Left colon (tissue), 2 donors: ENCODE data around the gene CYB5R3. TPM values are rescaled to one million over a fixed set of nuclear protein-coding genes. Genes with fewer than 3 reads are reported as not detected.
A peak's percentile ranks its signal among the peaks of the same experiment; 100 is the strongest.
"Not testable (repeated sequence)": the region's sequence is repeated elsewhere in the genome, so short reads cannot be mapped to it uniquely, and the experiment has no call there.

Experiments used
- ATAC-seq: fragments of 200-7000 bp; cut with Tn5 transposase; one replicate; pipeline ENCODE4 v1.9.1; 2020; ENCODE audit warnings: mild to moderate bottlenecking, moderate library complexity
- DNase-seq, 2 donors: peaks; one replicate each; pipeline ENCODE4 v3.0.0-alpha.2; 2020
- intact Hi-C, 2 donors: fragments of 100-400 bp; cut with DNase I in 1 of 2; cut with micrococcal nuclease in 1 of 2; formaldehyde crosslinking; loops; one replicate each; pipeline versions ENCODE4 v1.11.2 to v1.14.0; 2022; cut with DNase I, micrococcal nuclease
- total RNA-seq, 2 donors: library from RNA; stranded (reverse); fragmentation: NEBNext Ultra II Directional; extraction: Animal tissue kit (Norgen Biotek cat#: 25700); gene quantifications; one replicate each; pipeline ENCODE4 v1.2.1, GENCODE V29; 2021
- donor health status: DM: no; HTN: no; CAD: no.
- donor health status: DM: yes; HTN: yes; CAD: no.

The CYB5R3 gene
- total RNA-seq, 2 donors from 2014 or later = 157 to 192 TPM

- no peak for ATAC-seq
- DNase-seq = no peak
- intact Hi-C loops = no loop called here
These were observed 64.7 kb downstream of the CYB5R3 start for GRCh38 chr22:42584364-42584940.

DNA sequence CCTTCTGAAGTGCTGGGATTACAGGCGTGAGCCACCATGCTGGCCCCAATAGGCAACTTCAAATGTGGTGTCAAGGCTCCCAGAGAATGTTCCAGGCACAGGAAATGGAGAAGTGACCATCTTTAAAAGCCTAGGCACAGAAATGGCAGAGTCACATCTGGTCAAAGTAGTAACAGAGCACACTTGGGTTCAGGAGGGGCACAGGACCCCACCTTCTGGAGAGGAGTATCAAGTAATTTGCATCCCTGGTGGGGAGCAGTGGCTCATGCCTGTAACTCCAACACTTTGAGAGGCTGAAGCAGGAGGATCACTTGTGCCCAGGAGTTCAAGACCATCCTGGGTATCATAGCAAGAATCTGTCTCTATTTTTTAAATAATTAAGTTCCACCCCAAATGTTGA lies 66.2 kb downstream of the CYB5R3 start:
- no peak for ATAC-seq

DNA sequence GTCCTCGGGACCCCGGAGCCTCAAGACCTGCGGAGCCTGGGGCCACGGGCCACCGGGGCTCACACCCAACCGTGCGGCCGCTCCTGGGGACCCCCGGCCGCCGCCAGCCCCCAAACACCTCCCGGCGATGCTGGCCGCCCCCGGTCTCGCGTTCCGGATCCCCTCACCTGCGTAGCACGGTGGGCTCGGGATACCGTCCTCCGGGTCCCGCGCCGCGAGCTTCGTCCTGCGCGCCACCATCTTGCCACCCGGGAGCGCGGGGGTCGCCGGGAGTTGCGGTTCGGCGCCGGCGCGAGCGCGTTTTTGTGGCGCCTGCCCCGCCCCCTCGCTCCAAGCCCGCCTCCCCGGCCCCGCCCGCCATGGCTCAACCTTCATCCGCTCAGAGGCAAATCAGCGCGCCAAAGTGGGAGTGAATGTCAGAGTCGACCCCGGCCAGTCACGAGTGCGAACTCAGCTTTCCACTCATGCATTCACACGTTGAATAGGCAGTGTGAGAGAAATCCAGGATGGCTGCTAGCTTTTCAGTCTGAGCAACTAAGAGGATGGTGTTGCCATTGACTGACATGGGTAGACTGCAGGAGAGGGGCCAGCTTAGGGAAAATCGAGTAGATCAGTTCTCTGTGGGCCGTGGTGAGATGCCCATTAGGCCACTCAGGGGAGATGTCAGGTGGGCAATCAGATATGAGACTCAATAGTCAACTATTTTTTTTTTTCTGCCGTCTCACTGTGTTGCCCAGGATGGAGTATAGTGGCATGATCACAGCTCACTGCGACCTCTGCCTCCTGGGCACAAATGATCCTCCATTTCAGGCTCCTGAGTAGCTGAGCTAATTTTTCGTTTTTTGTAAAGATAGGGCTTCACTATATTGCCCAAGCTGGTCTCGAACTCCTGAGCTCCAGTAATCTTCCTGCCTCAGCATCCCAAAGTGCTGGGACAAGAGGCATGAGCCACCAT lies 67.2 kb downstream of the CYB5R3 start:
- DNase-seq (peak; percentile 66 to 85), ATAC-seq (peak; percentile 91)
- intact Hi-C loops = no loop called here

More for the DNA sequence above, 66.2 kb downstream of the CYB5R3 start:
- intact Hi-C loops = no loop called here
- DNase-seq = no peak

- DNase-seq, intact Hi-C loops: not testable (repeated sequence)
- ATAC-seq = peak; percentile 65
These were observed 67.9 kb downstream of the CYB5R3 start for GRCh38 chr22:42581194-42581761.

GRCh38 chr22:42580040-42580439 lies 69.2 kb downstream of the CYB5R3 start:
- DNase-seq, ATAC-seq, intact Hi-C loops: not testable (repeated sequence)

GRCh38 chr22:42577623-42578240 lies 71.5 kb downstream of the CYB5R3 start:
- intact Hi-C loops = no loop called here
- DNase-seq (no peak), ATAC-seq (no peak)

DNA sequence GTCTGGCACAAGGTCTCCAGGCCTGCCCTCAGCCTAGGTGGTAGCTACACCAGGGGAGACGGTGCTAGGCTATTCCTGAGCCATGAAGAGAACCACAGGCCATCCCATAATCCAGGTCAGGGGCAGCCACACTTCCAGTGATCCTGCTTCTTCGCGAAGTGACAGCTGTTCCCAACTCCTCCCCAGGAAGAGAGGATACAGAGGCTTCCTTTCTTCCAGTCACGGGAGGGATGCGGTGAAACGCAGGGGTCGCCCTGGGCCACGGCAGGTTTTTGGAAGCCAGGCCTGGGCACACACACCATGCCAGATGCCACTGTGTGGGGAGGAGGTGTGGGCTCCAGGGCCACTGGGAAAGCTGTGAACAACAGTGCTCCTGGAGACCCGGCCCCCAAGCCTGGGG lies 72.1 kb downstream of the CYB5R3 start:
- DNase-seq, ATAC-seq, intact Hi-C loops: not testable (repeated sequence)

GRCh38 chr22:42575996-42576574 lies 73.1 kb downstream of the CYB5R3 start:
- DNase-seq, ATAC-seq, intact Hi-C loops: not testable (repeated sequence)

DNA sequence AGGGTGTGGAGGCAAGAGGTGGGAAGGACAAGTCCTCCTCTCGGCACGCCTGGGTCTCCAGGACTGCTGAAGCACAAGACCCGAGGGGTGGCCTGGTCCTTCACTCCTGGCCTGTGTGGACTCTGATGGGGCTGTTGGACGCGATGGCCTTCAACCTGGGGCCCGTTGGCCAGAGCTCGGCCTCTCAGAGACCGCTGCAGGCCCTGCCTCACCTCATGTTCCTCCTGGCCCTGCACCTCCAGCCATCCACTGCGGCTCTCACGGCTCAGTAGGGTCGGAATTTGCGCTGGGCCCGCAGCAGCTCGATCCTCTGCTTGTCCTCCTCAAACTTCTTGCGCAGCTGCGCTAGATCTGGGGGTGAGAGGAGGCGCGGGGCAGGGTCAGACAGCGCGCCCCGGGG lies 74.7 kb downstream of the CYB5R3 start:
- ATAC-seq, DNase-seq, intact Hi-C loops: not testable (repeated sequence)

GRCh38 chr22:42574046-42574445 lies 75.1 kb downstream of the CYB5R3 start:
- DNase-seq, intact Hi-C loops: not testable (repeated sequence)
- ATAC-seq = peak; percentile 27

DNA sequence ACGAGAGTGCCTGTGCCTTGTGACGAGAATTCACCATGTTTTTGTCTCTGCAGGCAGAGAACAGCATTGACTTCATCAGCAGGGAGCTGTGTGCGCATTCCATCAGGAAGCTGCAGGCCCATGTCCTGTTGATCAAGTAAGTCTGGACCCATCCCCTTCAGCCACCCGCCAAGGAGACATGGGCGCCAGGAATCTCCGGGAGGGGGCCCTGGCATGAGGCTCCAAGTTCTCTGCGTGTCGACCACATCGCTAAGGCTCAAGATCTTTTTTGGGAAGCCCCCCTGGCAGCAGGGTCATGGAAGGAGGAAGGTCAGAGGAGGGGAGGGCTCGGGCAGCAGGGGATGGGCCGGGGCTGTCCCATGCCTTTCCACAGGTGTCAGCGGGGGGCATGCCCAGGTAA lies 78.1 kb downstream of the CYB5R3 start:
- ATAC-seq, DNase-seq, intact Hi-C loops: not testable (repeated sequence)

GRCh38 chr22:42570580-42570979 lies 78.6 kb downstream of the CYB5R3 start:
- DNase-seq, intact Hi-C loops: not testable (repeated sequence)
- ATAC-seq = peak; percentile 35

DNA sequence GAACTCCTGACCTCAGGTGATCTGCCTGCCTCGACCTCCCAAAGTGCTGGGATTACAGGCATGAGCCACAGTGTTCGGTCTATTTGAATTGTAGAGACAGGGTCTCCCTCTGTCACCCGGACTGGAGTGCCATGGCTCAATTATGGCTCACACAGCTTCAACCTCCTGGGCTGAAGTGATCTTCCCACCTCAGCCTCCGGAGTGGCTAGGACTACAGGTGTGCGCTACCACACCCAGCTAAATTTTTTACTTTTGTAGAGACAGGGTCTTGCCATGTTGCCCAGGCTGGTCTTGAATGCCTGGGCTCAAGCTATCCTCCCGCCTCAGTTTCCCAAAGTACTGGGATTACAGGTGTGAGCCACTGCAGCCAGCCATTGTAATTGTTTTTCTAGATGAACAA lies 81.2 kb downstream of the CYB5R3 start:
- ATAC-seq, DNase-seq, intact Hi-C loops: not testable (repeated sequence)

Other genes starting within 250 kb of the CYB5R3 start
- 1 to 10 TPM in 1 of 2 donors, under 1 TPM in 1; 0.55 to 2.9 TPM for gene NFAM1, start 217.0 kb downstream of the CYB5R3 start, total RNA-seq
- 10 to 100 TPM; 33.8 to 42.4 TPM for gene RRP7A, start 129.6 kb downstream of the CYB5R3 start, total RNA-seq
- under 1 TPM; 0.73 to 0.92 TPM for gene SERHL2, start 95.4 kb downstream of the CYB5R3 start, total RNA-seq
- 10 to 100 TPM; 48.9 to 61.3 TPM for gene POLDIP3, start 34.5 kb downstream of the CYB5R3 start, total RNA-seq
- under 1 TPM; 0.34 to 0.89 TPM for gene ATP5MGL, start 8.8 kb downstream of the CYB5R3 start, total RNA-seq
- 1 to 10 TPM; 5.1 to 6.3 TPM for gene A4GALT, start 71.5 kb upstream of the CYB5R3 start, total RNA-seq
- 10 to 100 TPM; 36.9 to 42.1 TPM for gene ARFGAP3, start 207.9 kb upstream of the CYB5R3 start, total RNA-seq